ENCODE data around the gene RAPGEF6.

- peak in 2 of 3 donors; percentile 55 to 92 for TF ChIP-seq POLR2AphosphoS5 (IDR thresholded peaks at IDR 0.05)
- TF ChIP-seq CTCF (IDR thresholded peaks at IDR 0.05), result no peak
Observed at GRCh38 chr5:131671994-131672655, 37.1 kb upstream of the RAPGEF6 start.
